Nephron (organoid): ENCODE results near the gene TBC1D26.
"Not testable (repeated sequence)": the region's sequence is repeated elsewhere in the genome, so short reads cannot be mapped to it uniquely, and the experiment has no call there.

ENCODE experiments used
- H3K27ac Mint-ChIP-seq, 3 experiments: 2 replicates each; pipeline ENCODE4 v1.8.0; 2020; ENCODE audit warnings: mixed read lengths in 3 of 3, mild to moderate bottlenecking in 2 of 3, moderate library complexity in 1 of 3
- H3K27me3 Mint-ChIP-seq: 2 replicates; pipeline ENCODE4 v1.8.0; 2021; ENCODE audit warnings: low read depth, mild to moderate bottlenecking, moderate library complexity, mixed read lengths
- H3K36me3 Mint-ChIP-seq: 2 replicates; pipeline ENCODE4 v1.8.0; 2020; ENCODE audit warnings: low read depth, mixed read lengths
- H3K4me1 Mint-ChIP-seq: 2 replicates; pipeline ENCODE4 v1.8.0; 2020; ENCODE audit warnings: mixed read lengths
- H3K4me3 Mint-ChIP-seq, 3 experiments: 2 replicates each; pipeline ENCODE4 v1.8.0; 2020; ENCODE audit warnings: mild to moderate bottlenecking in 3 of 3, mixed read lengths in 3 of 3, moderate library complexity in 2 of 3
- H3K9me3 Mint-ChIP-seq: 2 replicates; pipeline ENCODE4 v1.8.0; 2020; ENCODE audit warnings: mixed read lengths
- TF ChIP-seq, protein P1 (sequence below), 3 experiments: fragments of 200-600 bp; sonication (generic); IDR thresholded peaks; one replicate each; pipeline ENCODE4 v1.5.0; 2021; ENCODE audit warnings: antibody characterized with exemption in 3 of 3; ENCODE audit not compliant: unreplicated experiment in 3 of 3

TBC1D26 gene

DNA sequence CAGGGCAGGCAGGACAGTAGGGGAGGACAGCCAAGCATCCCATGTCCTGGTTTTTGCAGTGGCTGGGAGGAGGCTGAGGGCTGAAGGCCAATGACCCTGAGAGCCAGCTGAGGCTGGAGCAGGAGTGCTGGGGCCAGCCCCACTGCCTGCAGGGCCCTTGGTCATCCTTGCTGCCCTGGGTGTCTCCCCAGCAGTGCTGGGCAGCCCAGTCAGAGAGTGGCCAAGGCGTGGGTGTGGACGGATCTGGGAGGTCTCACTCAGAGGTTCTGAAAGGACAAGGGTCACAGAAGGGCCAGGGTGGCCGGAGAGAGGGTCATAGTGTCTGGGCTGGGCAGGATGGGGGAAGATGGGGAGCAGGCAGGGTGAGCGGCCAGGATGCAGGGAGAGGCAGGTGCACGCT, 4.5 kb downstream of the TBC1D26 start:
- not testable (repeated sequence) for H3K4me1 Mint-ChIP-seq, H3K27me3 Mint-ChIP-seq, H3K9me3 Mint-ChIP-seq, H3K36me3 Mint-ChIP-seq, H3K27ac Mint-ChIP-seq, H3K4me3 Mint-ChIP-seq

DNA sequence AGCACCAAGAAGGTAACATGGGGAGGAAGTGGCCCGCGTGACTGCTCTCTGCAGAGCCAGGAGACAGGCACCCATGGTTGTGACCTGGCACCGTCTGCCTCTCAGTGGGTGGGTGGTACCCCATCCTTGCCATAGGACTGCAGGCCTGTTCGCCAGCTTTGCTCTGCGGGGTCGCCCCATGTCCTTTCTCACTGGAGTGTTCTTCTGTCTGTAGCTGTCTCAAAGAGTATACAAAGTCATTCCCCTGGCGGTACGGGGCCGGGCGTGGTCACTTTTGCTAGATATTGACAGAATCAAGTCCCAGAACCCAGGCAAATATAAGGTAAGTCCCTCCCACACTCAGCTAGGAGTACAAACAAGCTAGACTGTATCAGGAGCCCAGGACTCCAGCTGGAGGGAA, 6.0 kb downstream of the TBC1D26 start:
- H3K4me3 Mint-ChIP-seq = no peak overlapping the region
- no peaks in the 10 kb centered on the region for H3K9me3 Mint-ChIP-seq
- H3K4me1 Mint-ChIP-seq = no peaks in the 10 kb centered on the region
- no peaks in the 10 kb centered on the region for H3K36me3 Mint-ChIP-seq
- H3K27me3 Mint-ChIP-seq = peaks cover 4% of the 10 kb centered on the region
- no peak overlapping the region for H3K27ac Mint-ChIP-seq
- TF ChIP-seq, protein P1, sequence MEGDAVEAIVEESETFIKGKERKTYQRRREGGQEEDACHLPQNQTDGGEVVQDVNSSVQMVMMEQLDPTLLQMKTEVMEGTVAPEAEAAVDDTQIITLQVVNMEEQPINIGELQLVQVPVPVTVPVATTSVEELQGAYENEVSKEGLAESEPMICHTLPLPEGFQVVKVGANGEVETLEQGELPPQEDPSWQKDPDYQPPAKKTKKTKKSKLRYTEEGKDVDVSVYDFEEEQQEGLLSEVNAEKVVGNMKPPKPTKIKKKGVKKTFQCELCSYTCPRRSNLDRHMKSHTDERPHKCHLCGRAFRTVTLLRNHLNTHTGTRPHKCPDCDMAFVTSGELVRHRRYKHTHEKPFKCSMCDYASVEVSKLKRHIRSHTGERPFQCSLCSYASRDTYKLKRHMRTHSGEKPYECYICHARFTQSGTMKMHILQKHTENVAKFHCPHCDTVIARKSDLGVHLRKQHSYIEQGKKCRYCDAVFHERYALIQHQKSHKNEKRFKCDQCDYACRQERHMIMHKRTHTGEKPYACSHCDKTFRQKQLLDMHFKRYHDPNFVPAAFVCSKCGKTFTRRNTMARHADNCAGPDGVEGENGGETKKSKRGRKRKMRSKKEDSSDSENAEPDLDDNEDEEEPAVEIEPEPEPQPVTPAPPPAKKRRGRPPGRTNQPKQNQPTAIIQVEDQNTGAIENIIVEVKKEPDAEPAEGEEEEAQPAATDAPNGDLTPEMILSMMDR (IDR thresholded peaks at IDR 0.05; ENCODE audit: unreplicated experiment in 3 of 3) = no peak

DNA sequence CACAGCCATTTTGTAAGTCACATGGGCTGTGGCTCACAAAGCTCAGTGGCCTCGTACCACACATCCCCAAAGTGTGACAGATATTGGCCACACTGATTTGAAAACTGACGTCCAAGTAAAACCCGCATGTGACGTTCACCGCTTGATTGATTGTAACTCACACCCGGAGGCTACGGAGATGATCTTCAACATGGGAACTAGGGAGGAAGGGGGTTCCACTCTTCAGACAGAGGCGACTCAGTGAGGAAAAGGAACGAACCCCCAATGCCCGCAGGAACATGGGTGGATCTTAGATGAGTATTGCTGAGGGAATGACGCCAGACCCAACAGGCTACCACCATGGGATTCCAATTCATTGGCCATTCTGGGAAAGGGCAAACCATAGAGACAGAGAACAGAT, 7.2 kb downstream of the TBC1D26 start:
- H3K36me3 Mint-ChIP-seq, H3K4me1 Mint-ChIP-seq, H3K4me3 Mint-ChIP-seq, H3K27ac Mint-ChIP-seq, H3K27me3 Mint-ChIP-seq, H3K9me3 Mint-ChIP-seq: not testable (repeated sequence)

DNA sequence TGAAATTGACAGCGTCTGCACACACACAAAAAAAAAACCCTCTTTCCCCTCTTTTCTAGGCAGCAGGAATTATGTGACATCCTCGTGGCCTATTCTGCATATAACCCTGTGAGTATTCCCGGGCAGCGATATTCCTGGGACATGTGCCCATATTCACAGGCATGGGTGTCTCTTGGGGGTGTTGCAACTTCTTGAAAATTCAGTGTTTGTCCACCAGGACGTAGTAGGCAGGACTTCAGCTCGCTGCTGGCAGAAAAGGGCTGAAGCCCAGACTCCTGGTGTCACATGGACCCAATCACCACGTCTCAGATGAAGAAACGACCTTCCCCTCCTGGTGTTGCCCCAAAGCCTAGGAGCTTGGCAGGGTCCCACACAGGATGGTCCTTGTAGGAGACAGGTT, 8.0 kb downstream of the TBC1D26 start:
- not testable (repeated sequence) for H3K27ac Mint-ChIP-seq, H3K9me3 Mint-ChIP-seq, H3K27me3 Mint-ChIP-seq, H3K36me3 Mint-ChIP-seq, H3K4me1 Mint-ChIP-seq, H3K4me3 Mint-ChIP-seq

DNA sequence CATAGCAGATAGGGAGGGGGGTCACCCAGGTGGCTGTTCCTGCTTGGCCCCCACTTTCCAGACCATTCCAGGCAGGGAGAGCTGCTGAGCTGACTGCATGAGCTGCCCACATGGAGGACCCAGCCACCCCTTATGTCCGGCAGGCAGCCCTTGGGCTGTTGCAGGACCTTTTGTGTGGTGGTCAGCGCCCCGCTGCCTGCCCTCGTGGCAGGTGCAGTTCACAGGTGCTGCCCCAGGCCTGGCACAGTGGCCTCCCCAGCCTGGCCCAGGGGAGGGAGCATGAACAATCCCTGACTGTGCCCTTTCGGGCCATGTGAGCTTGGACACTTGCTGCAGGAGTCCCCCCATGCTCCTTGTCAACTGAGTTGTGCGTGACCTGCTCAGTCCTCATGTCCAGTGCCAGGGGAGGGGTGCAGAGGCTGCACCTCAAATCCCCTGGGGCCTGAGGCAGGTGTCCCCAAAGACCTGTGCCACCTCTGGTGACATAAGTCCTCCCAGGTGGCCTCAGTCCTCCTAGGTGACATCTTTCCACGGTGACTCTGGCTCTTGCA, 8.6 kb downstream of the TBC1D26 start:
- H3K27ac Mint-ChIP-seq = no peak overlapping the region
- TF ChIP-seq, protein P1 (IDR thresholded peaks at IDR 0.05; ENCODE audit: unreplicated experiment in 3 of 3) = no peak
- no peaks in the 10 kb centered on the region for H3K27me3 Mint-ChIP-seq
- no peak overlapping the region for H3K4me3 Mint-ChIP-seq
- H3K36me3 Mint-ChIP-seq = no peaks in the 10 kb centered on the region
- no peaks in the 10 kb centered on the region for H3K4me1 Mint-ChIP-seq
- no peaks in the 10 kb centered on the region for H3K9me3 Mint-ChIP-seq

DNA sequence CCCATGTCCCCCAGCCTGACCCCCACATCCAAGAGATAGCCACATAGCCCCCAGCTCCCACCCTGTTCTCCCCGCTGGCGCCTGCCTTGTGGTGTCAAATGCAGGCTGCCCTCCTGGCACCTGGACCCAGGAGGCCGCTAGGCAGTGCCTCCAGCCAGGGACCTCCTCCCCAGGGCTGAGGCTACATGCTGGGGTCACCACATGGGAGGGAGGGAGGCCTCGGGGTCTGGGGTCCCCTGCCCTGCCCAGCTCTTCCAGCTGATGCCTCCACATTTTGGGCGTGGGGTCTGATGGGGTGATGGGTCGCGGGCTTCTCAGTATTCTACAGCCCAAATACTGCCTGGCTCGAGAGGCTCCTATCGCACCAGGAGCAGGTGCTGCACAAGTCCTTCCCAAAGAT, 9.5 kb downstream of the TBC1D26 start:
- H3K27ac Mint-ChIP-seq = no peak overlapping the region
- no peaks in the 10 kb centered on the region for H3K36me3 Mint-ChIP-seq
- H3K9me3 Mint-ChIP-seq = no peaks in the 10 kb centered on the region
- no peak overlapping the region for H3K4me3 Mint-ChIP-seq
- H3K27me3 Mint-ChIP-seq = no peaks in the 10 kb centered on the region
- no peaks in the 10 kb centered on the region for H3K4me1 Mint-ChIP-seq
- TF ChIP-seq, protein P1 (IDR thresholded peaks at IDR 0.05; ENCODE audit: unreplicated experiment in 3 of 3) = no peak

DNA sequence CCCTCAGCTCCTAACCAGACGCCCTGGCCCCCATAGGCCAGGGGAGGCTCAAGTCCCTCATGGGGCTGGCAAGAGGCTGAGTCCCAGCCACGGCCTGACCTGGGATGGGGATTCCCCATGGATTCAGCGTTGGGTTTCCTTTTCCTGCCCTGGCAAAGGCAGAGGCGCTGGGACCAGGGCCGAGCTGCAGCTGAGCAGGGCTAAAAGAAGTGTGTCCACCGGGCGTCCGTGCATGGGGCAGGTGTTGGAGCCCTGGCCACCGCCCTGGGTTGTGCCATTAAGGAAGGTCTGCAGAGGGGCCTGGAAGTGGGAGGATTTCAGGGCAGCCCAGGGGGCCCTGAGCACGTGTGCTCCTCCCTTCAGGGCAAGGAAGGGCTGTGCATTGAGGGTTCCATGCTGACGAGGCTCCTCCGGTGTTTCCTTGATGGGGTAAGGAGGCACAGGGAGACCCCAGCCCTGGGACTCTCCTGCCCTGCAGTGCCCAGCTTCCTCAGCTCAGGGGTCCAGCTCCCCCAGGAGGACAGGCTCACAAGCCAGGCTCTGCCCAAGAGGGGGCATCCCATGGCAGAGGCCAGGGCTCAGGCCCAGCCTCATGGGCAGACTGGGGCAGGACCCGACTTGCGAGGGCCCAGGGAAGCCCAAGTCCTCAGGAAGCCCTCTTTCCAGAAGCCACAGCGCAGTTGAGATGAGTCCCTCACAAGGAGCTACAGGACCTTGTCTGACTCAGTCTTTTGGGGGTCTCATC, 10.1 kb downstream of the TBC1D26 start:
- H3K36me3 Mint-ChIP-seq = no peaks in the 10 kb centered on the region
- H3K27me3 Mint-ChIP-seq = no peaks in the 10 kb centered on the region
- no peak overlapping the region for H3K4me3 Mint-ChIP-seq
- no peak overlapping the region for H3K27ac Mint-ChIP-seq
- TF ChIP-seq, protein P1 (IDR thresholded peaks at IDR 0.05; ENCODE audit: unreplicated experiment in 3 of 3) = no peak
- H3K9me3 Mint-ChIP-seq = no peaks in the 10 kb centered on the region
- H3K4me1 Mint-ChIP-seq = no peaks in the 10 kb centered on the region
